ENCODE data around the gene ARHGEF2.

Gene ARHGEF2

DNA sequence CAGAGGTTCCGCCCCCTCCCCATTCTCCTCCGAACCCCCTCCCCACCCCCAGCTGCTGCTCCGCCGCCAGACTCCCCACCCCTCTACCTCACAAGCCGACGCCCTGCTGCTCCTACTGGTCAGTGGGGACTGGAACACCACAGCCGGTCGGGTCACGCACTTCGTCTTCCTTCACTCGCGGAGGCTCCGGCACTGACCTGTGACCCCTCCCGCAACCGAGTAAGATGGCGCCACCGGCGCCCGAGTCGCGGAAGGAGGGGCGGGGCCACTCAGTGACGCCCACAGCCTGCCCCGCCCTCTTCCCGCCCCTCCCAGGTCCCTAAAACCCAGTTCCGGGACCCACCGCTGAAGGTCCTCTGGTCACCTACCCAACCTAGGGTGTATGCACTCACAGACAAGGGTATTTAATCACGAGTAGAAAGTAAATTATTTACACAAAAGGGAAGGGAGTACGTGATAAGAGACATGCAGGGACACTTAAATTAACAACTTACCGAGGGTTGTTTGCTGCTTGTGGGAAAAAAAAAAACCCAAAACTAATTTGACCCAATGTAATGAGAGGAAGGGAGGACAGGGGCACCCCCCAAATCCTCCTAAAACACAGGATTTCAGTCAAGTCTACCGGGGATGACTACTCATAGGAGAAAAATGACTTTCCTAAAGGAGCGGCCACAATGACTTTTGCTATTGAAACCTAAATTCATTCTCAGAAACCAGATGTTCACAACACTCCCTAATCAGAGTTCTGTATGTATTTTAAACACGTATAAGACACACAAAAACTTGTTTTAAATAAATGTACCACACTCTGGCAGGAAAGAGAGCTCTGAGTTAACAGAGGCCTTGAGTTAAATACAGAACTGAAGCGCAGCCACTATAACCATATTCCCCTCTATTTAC, 66.9 kb downstream of the ARHGEF2 start, which contains the start of gene RIT1:
RIT1 (minus strand) TSS at position 194 of the 900 bp plus-strand sequence. CDS start 588 bp downstream, outside the sequence.
- DNase-seq (ENCODE audit: low read depth in 2 of 2): peak; percentile 77 to 82

GRCh38 chr1:155910621-155911121, 67.7 kb downstream of the ARHGEF2 start:
- DNase-seq (ENCODE audit: low read depth in 2 of 2): no peak

GRCh38 chr1:155909894-155910293, 68.5 kb downstream of the ARHGEF2 start:
- DNase-seq (ENCODE audit: low read depth in 2 of 2): no peak

DNA sequence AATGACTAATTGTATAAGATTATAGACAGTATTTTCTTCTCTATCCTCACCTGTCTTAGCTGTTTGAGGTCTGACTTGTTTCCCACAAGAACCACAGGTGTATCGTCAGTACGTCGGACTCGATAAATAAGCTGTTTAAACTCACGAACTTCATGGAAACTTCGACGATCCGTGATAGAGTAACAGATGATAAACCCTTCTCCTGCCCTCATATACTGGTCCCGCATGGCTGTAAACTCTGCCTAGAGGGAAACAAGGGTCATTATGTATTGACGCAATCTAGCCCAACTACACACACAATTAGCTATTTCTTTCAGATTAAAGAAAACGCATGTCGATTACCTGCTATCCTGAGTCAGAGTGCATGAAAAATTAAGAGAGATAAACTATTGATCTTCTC, 74.1 kb downstream of the ARHGEF2 start:
- DNase-seq (ENCODE audit: low read depth in 2 of 2): no peak

- no peak for DNase-seq (ENCODE audit: low read depth in 2 of 2)
Observed at GRCh38 chr1:155900161-155900560, 78.2 kb downstream of the ARHGEF2 start.

- no peak for DNase-seq (ENCODE audit: low read depth in 2 of 2)
Observed at GRCh38 chr1:155899683-155900082, 78.7 kb downstream of the ARHGEF2 start.

- no peak for DNase-seq (ENCODE audit: low read depth in 2 of 2)
Observed at GRCh38 chr1:155898888-155899287, 79.5 kb downstream of the ARHGEF2 start.

DNA sequence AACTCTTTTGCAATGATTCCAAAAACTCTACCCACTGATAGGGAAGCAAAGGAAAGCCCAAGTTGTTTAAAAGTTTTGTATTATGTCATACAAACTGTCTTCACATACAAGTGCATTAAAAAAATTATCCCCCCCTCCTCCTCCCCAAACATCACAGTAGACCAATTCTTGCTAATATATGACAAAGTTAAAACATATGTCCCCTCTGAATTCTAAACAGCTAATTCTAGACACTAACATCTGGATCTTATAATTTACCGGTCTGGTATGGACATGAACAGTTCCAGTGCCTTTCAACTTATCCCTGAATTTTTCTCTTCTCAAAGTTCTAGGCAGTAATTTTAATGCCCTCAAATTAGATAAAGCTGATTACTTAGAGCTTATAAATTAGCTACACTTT, 80.6 kb downstream of the ARHGEF2 start:
- DNase-seq (ENCODE audit: low read depth in 2 of 2): no peak

Data from activated CD4-positive, alpha-beta T cell treated with anti-CD3 and anti-CD28 coated beads for 24 hours (primary cell).